ENCODE measurements around the gene C3orf85. TPM values are rescaled to one million over a fixed set of nuclear protein-coding genes. Genes with fewer than 3 reads are reported as not detected.

Gene C3orf85
- total RNA-seq = not detected
- polyA plus RNA-seq = not detected
- long read RNA-seq, donor 1 = 0 reads
- long read RNA-seq, donor 2 = 0 reads
- long read RNA-seq, donor 3 = 0 reads
- long read RNA-seq, donor 4 = 0 reads
- long read RNA-seq, donor 5 = 0 reads
- long read RNA-seq, donor 6 = 0 reads
- long read RNA-seq, donor 7 = 0 reads
- long read RNA-seq, donor 8 = 0 reads
- long read RNA-seq, donor 9 = 0 reads
- long read RNA-seq, donor 10, partial matches to known transcripts = 0 of 1 reads
- long read RNA-seq, donor 10, other reads (novel, unspliced or antisense) = 0 of 1 reads

DNA sequence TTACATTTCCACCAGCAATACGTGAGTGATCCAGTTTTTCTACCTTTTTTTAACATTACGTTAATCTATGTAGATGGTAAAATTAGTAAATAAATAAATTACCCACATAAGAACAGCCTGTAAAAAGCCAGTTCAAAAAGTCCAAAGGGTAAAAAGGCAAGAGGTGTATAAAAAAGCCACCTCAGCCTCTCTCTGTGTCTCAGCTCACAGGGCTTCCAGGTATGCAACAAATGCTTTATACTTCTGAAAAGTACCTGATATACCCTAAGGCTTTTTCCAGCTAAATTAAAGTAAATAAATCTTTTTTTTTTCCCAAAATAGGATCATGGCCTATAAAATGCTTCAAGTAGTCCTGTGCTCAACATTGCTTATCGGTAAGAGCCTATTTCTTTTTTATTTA, at the start of gene C3orf85:
C3orf85 (plus strand) TSS at position 197 of the 400 bp plus-strand sequence; CDS start at position 326, 129 bp downstream.
- 85 to 91% (median 89%) methylated on average over 3 of the region's 3 CpGs for WGBS, 4 donors
- H3K9me3 ChIP-seq (replicated peaks in 1 of 3) = no peaks in the 10 kb centered on the region
- no peak within 1 kb of the TSS for H3K27ac ChIP-seq
- no peaks in the 10 kb centered on the region for H3K36me3 ChIP-seq (replicated peaks in 1 of 2)
- no peaks in the 10 kb centered on the region for H3K27me3 ChIP-seq
- DNase-seq = no peak
- no peak within 1 kb of the TSS for H3K4me3 ChIP-seq
- TF ChIP-seq CTCF (IDR thresholded peaks at IDR 0.05) = no peak
- no peak for TF ChIP-seq POLR2A (IDR thresholded peaks at IDR 0.05)
- intact Hi-C loops (cut with DNase I) = no loop called here
- H3K4me1 ChIP-seq (replicated peaks in 1 of 2) = no peaks in the 10 kb centered on the region

DNA sequence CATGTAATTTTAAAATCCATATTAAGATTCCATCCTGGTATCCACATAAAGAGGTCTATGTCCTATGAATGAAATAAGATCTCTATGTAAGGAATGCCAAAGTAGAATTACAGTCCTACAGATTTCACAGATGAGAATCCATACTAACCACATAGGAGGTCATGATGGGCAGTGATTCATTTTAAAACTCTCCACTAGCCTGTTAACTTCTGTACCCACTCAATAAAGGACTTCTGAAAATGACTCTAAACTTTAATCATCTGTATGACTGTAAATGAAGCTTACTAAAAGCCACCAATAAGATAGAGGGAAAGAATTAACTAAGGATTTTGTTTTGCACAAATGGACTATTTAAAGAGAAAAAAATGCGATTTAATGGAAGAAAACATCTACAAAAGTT, 47.3 kb upstream of the C3orf85 start:
- no peaks in the 10 kb centered on the region for H3K36me3 ChIP-seq (replicated peaks in 1 of 2)
- DNase-seq = no peak
- intact Hi-C loops (cut with DNase I) = no loop called here
- TF ChIP-seq CTCF (IDR thresholded peaks at IDR 0.05) (no peak), POLR2A (IDR thresholded peaks at IDR 0.05) (no peak)
- 69 to 89% (median 81%) methylated on average over 1 of the region's 1 CpG for WGBS, 4 donors
- H3K4me1 ChIP-seq (replicated peaks in 1 of 2) = no peaks in the 10 kb centered on the region
- no peak overlapping the region for H3K4me3 ChIP-seq
- H3K9me3 ChIP-seq (replicated peaks in 1 of 3) = no peaks in the 10 kb centered on the region
- no peak overlapping the region for H3K27ac ChIP-seq
- H3K27me3 ChIP-seq = no peaks in the 10 kb centered on the region

DNA sequence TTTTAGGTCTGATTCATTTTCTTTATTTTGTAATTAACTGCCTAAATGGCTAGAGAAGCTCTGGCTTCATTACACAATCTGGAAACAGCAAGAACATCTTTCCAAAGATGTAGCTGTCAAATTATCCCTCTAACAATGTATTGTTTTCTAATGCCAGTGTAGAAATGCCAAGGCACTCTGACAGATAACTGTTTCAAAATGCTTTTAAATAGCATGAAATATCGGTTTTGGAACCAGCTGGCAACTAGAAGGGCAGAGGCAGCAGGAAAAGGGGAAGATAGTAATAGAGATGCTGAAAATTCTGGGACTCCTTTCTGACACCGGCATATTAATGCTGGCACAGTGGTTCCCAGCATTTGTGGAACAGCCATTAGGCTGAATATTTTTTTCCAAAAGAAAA, 44.7 kb upstream of the C3orf85 start:
- H3K27ac ChIP-seq = no peak overlapping the region
- no peak for DNase-seq
- H3K36me3 ChIP-seq (replicated peaks in 1 of 2) = no peaks in the 10 kb centered on the region
- no peaks in the 10 kb centered on the region for H3K4me1 ChIP-seq (replicated peaks in 1 of 2)
- no peaks in the 10 kb centered on the region for H3K9me3 ChIP-seq (replicated peaks in 1 of 3)
- WGBS, 4 donors = 16 to 35% (median 20%) methylated on average over 2 of the region's 2 CpGs
- intact Hi-C loops (cut with DNase I) = no loop called here
- H3K4me3 ChIP-seq = no peak overlapping the region
- no peaks in the 10 kb centered on the region for H3K27me3 ChIP-seq
- TF ChIP-seq CTCF (IDR thresholded peaks at IDR 0.05) = no peak
- no peak for TF ChIP-seq POLR2A (IDR thresholded peaks at IDR 0.05)

- Histone ChIP-seq H3K4me1 (replicated peaks in 1 of 2) (no peaks in the 10 kb centered on the region), H3K36me3 (replicated peaks in 1 of 2) (no peaks in the 10 kb centered on the region), H3K4me3 (no peak overlapping the region), H3K27me3 (no peaks in the 10 kb centered on the region), H3K27ac (no peak overlapping the region), H3K9me3 (replicated peaks in 1 of 3) (no peaks in the 10 kb centered on the region)
- no peak for DNase-seq
- no peak for TF ChIP-seq CTCF (IDR thresholded peaks at IDR 0.05)
- TF ChIP-seq POLR2A (IDR thresholded peaks at IDR 0.05) = no peak
- intact Hi-C loops (cut with DNase I) = no loop called here
Measured at GRCh38 chr3:109093561-109093960, 43.0 kb upstream of the C3orf85 start.

Data from adrenal gland (tissue), 19 donors.